Measurements from ENCODE around the gene RAN.
"Not testable (repeated sequence)": the region's sequence is repeated elsewhere in the genome, so short reads cannot be mapped to it uniquely, and the experiment has no call there.

The RAN gene

GRCh38 chr12:130871286-130872178, at the start of gene RAN:
Gene RAN (plus strand): TSS chr12:130872066. CDS start chr12:130872594, 528 bp downstream.
- DNase-seq (ENCODE audit: insufficient read length, low spot score) (peak; percentile 95), FAIRE-seq (peak; percentile 74)

- DNase-seq (ENCODE audit: insufficient read length, low spot score), result no peak
- no peak for FAIRE-seq
Observed at GRCh38 chr12:130825771-130826150, 46.1 kb upstream of the RAN start.

GRCh38 chr12:130826151-130826801, 45.6 kb upstream of the RAN start:
- DNase-seq (ENCODE audit: insufficient read length, low spot score), result peak; percentile 31
- FAIRE-seq, result no peak

GRCh38 chr12:130827432-130827831, 44.4 kb upstream of the RAN start:
- FAIRE-seq, result no peak
- DNase-seq (ENCODE audit: insufficient read length, low spot score), result no peak

- DNase-seq (ENCODE audit: insufficient read length, low spot score) (no peak), FAIRE-seq (no peak)
Observed at GRCh38 chr12:130828895-130829294, 43.0 kb upstream of the RAN start.

GRCh38 chr12:130829391-130830245, 42.2 kb upstream of the RAN start:
- FAIRE-seq (no peak), DNase-seq (ENCODE audit: insufficient read length, low spot score) (no peak)

- DNase-seq (ENCODE audit: insufficient read length, low spot score) (no peak), FAIRE-seq (no peak)
Observed at GRCh38 chr12:130830246-130830551, 41.7 kb upstream of the RAN start.

- no peak for DNase-seq (ENCODE audit: insufficient read length, low spot score)
- no peak for FAIRE-seq
Observed at GRCh38 chr12:130831246-130831645, 40.6 kb upstream of the RAN start.

GRCh38 chr12:130831876-130832405, 39.9 kb upstream of the RAN start:
- DNase-seq (ENCODE audit: insufficient read length, low spot score), result no peak
- FAIRE-seq, result no peak

- no peak for DNase-seq (ENCODE audit: insufficient read length, low spot score)
- no peak for FAIRE-seq
Observed at GRCh38 chr12:130832561-130833209, 39.2 kb upstream of the RAN start.

GRCh38 chr12:130835011-130835410, 36.9 kb upstream of the RAN start:
- no peak for FAIRE-seq

GRCh38 chr12:130835436-130835835, 36.4 kb upstream of the RAN start:
- FAIRE-seq (no peak), DNase-seq (ENCODE audit: insufficient read length, low spot score) (no peak)

More at GRCh38 chr12:130835011-130835410, 36.9 kb upstream of the RAN start:
- DNase-seq (ENCODE audit: insufficient read length, low spot score), result no peak

- DNase-seq (ENCODE audit: insufficient read length, low spot score), result peak; percentile 20
- FAIRE-seq, result no peak
Observed at GRCh38 chr12:130838284-130838950, 33.4 kb upstream of the RAN start.

- peak; percentile 94 for DNase-seq (ENCODE audit: insufficient read length, low spot score)
- peak; percentile 62 for FAIRE-seq
Observed at GRCh38 chr12:130838951-130839769, 32.7 kb upstream of the RAN start, which contains the start of gene STX2. Gene STX2 (minus strand): TSS chr12:130839250. CDS start chr12:130839099, 151 bp downstream.

- no peak for FAIRE-seq
- DNase-seq (ENCODE audit: insufficient read length, low spot score), result no peak
Observed at GRCh38 chr12:130839770-130840404, 32.0 kb upstream of the RAN start.

GRCh38 chr12:130846369-130846768, 25.5 kb upstream of the RAN start:
- no peak for FAIRE-seq

GRCh38 chr12:130847112-130847511, 24.8 kb upstream of the RAN start:
- FAIRE-seq (no peak), DNase-seq (ENCODE audit: insufficient read length, low spot score) (no peak)

More at GRCh38 chr12:130846369-130846768, 25.5 kb upstream of the RAN start:
- DNase-seq (ENCODE audit: insufficient read length, low spot score), result no peak

GRCh38 chr12:130848105-130848504, 23.8 kb upstream of the RAN start:
- not testable (repeated sequence) for DNase-seq (ENCODE audit: insufficient read length, low spot score); FAIRE-seq

Measured in GM19239 (cell line).